ENCODE results near the gene DDX20. TPM values are rescaled to one million over a fixed set of nuclear protein-coding genes. Genes with fewer than 3 reads are reported as not detected.

The DDX20 gene
- total RNA-seq, 1 donor from 2014 or later, result 21.5 TPM

DNA sequence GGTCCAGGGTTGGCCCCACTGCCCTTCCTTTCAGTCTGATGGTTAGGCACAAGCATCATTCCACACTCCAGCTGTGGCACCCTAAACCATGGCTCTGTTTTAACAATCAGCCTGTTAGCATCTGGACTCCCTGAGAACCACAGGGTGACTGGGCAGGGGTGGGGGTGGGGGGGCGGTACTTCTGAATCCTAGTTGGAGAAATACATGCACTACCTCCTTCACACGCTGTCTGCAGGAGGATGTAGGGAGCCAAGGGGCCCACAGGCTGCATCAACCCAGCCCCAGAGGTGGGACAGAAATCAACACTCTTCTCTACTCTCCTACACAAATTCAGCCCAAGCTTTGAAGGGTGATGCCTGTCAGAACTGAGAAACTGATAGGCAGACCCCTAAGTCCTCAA lies 23.8 kb downstream of the DDX20 start:
- Mint-ChIP-seq H3K4me3 (no peak overlapping the region), H3K27ac (no peak overlapping the region), H3K4me1 (no peaks in the 10 kb centered on the region), H3K27me3 (peaks cover 2% of the 10 kb centered on the region), H3K36me3 (ENCODE audit: low read depth) (no peaks in the 10 kb centered on the region), H3K9me3 (no peaks in the 10 kb centered on the region)
- POLR2A ChIA-PET, result no interaction called here
- intact Hi-C loops (cut with micrococcal nuclease), result no loop called here
- DNase-seq, result no peak
- no peak for ATAC-seq (ENCODE audit: low read depth)
- CTCF ChIA-PET, result no interaction called here
- TF ChIP-seq, protein P1, sequence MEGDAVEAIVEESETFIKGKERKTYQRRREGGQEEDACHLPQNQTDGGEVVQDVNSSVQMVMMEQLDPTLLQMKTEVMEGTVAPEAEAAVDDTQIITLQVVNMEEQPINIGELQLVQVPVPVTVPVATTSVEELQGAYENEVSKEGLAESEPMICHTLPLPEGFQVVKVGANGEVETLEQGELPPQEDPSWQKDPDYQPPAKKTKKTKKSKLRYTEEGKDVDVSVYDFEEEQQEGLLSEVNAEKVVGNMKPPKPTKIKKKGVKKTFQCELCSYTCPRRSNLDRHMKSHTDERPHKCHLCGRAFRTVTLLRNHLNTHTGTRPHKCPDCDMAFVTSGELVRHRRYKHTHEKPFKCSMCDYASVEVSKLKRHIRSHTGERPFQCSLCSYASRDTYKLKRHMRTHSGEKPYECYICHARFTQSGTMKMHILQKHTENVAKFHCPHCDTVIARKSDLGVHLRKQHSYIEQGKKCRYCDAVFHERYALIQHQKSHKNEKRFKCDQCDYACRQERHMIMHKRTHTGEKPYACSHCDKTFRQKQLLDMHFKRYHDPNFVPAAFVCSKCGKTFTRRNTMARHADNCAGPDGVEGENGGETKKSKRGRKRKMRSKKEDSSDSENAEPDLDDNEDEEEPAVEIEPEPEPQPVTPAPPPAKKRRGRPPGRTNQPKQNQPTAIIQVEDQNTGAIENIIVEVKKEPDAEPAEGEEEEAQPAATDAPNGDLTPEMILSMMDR (IDR thresholded peaks at IDR 0.05), result no peak

- peaks cover 16% of the 10 kb centered on the region for H3K27me3 Mint-ChIP-seq
- H3K4me1 Mint-ChIP-seq, result no peaks in the 10 kb centered on the region
- DNase-seq (no peak), ATAC-seq (ENCODE audit: low read depth) (no peak)
- no peak overlapping the region for H3K4me3 Mint-ChIP-seq
- H3K9me3 Mint-ChIP-seq, result no peaks in the 10 kb centered on the region
- ChIA-PET CTCF (interaction anchor here (1.6 kb wide), 1 partner anchor 15 kb away, joined by 4 read pairs; no protein-coding TSS in a partner anchor), POLR2A (no interaction called here)
- intact Hi-C loops (cut with micrococcal nuclease), result no loop called here
- TF ChIP-seq, protein P1 (IDR thresholded peaks at IDR 0.05), result no peak
- H3K36me3 Mint-ChIP-seq (ENCODE audit: low read depth), result no peaks in the 10 kb centered on the region
- no peak overlapping the region for H3K27ac Mint-ChIP-seq
Measured at GRCh38 chr1:111784273-111784901, 28.7 kb downstream of the DDX20 start.

GRCh38 chr1:111786669-111787207 lies 31.0 kb downstream of the DDX20 start:
- Mint-ChIP-seq H3K27ac (no peak overlapping the region), H3K9me3 (no peaks in the 10 kb centered on the region), H3K36me3 (ENCODE audit: low read depth) (no peaks in the 10 kb centered on the region), H3K4me3 (no peak overlapping the region), H3K27me3 (peaks cover 27% of the 10 kb centered on the region), H3K4me1 (peaks cover 10% of the 10 kb centered on the region)
- TF ChIP-seq, protein P1 (IDR thresholded peaks at IDR 0.05), result no peak
- POLR2A ChIA-PET, result no interaction called here
- ATAC-seq (ENCODE audit: low read depth) (no peak), DNase-seq (no peak)
- CTCF ChIA-PET, result no interaction called here
- intact Hi-C loops (cut with micrococcal nuclease), result no loop called here

DNA sequence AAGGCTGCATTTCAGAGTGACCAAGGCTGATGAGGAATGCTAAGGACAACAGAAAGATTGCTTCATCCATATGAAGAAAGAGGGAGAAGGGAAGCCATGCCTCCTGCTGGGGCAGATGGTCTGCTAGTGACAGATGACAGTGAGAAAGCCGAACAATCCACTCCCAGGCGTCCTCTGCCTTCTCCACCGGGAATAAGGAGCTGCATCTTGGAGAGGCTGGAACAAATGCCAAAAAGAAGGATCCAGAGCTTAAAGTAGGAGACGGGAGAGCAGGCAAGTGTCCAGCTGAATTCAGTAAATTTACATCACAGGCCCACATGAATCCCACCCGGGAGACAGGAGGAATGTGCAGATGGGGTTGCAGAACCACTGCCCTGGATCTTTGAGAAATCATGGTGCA lies 33.4 kb downstream of the DDX20 start:
- TF ChIP-seq, protein P1 (IDR thresholded peaks at IDR 0.05), result no peak

GRCh38 chr1:111789666-111790316 lies 34.1 kb downstream of the DDX20 start:
- H3K4me1 Mint-ChIP-seq, result peaks cover 24% of the 10 kb centered on the region
- H3K27me3 Mint-ChIP-seq, result peaks cover 32% of the 10 kb centered on the region
- H3K36me3 Mint-ChIP-seq (ENCODE audit: low read depth), result no peaks in the 10 kb centered on the region
- TF ChIP-seq, protein P1 (IDR thresholded peaks at IDR 0.05), result no peak
- H3K27ac Mint-ChIP-seq, result no peak overlapping the region
- ChIA-PET POLR2A (no interaction called here), CTCF (interaction anchor here (1.0 to 1.4 kb wide), 3 partner anchors 24 to 581 kb away, joined by 3 read pairs; no protein-coding TSS in a partner anchor)
- H3K4me3 Mint-ChIP-seq, result no peak overlapping the region
- ATAC-seq (ENCODE audit: low read depth), result no peak
- no peak for DNase-seq
- H3K9me3 Mint-ChIP-seq, result no peaks in the 10 kb centered on the region
- intact Hi-C loops (cut with micrococcal nuclease), result no loop called here

More for the DNA sequence above, 33.4 kb downstream of the DDX20 start:
- Mint-ChIP-seq H3K27me3 (peaks cover 33% of the 10 kb centered on the region), H3K4me3 (no peak overlapping the region), H3K9me3 (no peaks in the 10 kb centered on the region), H3K36me3 (ENCODE audit: low read depth) (no peaks in the 10 kb centered on the region), H3K27ac (no peak overlapping the region), H3K4me1 (peaks cover 22% of the 10 kb centered on the region)
- ChIA-PET POLR2A (no interaction called here), CTCF (interaction anchor here (1.0 to 1.4 kb wide), 3 partner anchors 25 to 582 kb away, joined by 3 read pairs; no protein-coding TSS in a partner anchor)
- intact Hi-C loops (cut with micrococcal nuclease), result no loop called here
- ATAC-seq (ENCODE audit: low read depth), result no peak
- DNase-seq, result no peak

All from activated B cell treated with CpG ODN at 0.5 μM for 24 hours (primary cell).